Left ventricle myocardium inferior (tissue), 1 donor: ENCODE results near the gene RPL29. TPM values are rescaled to one million over a fixed set of nuclear protein-coding genes. Genes with fewer than 3 reads are reported as not detected.

Source experiments
- DNase-seq: peaks from one replicate; pipeline ENCODE4 v3.0.0-alpha.2; 2020
- H3K27ac ChIP-seq: fragments of 200-600 bp; replicated peaks from 2 replicates; pipeline ENCODE4 v1.8.0; 2021
- H3K27me3 ChIP-seq: fragments of 200-600 bp; 2 replicates; pipeline ENCODE4 v1.8.0; 2021; ENCODE audit warnings: low read depth
- H3K36me3 ChIP-seq: fragments of 200-600 bp; 2 replicates; pipeline ENCODE4 v1.8.0; 2021
- H3K4me1 ChIP-seq: fragments of 200-600 bp; 2 replicates; pipeline ENCODE4 v1.8.0; 2021
- H3K4me3 ChIP-seq: fragments of 200-600 bp; 2 replicates; pipeline ENCODE4 v1.8.0; 2021; ENCODE audit warnings: mild to moderate bottlenecking, moderate library complexity
- H3K9me3 ChIP-seq: fragments of 200-600 bp; replicated peaks from 2 replicates; pipeline ENCODE4 v1.8.0; 2021
- CTCF ChIP-seq: fragments of 200-600 bp; IDR thresholded peaks from 2 replicates; pipeline ENCODE4 v1.8.0; 2021; ENCODE audit warnings: antibody characterized with exemption, mild to moderate bottlenecking, borderline replicate concordance
- intact Hi-C: fragments of 100-400 bp; cut with micrococcal nuclease; formaldehyde crosslinking; loops from one replicate; pipeline ENCODE4 v1.11.0; 2022
- total RNA-seq: library from RNA; stranded (reverse); fragmentation: NEBNext Ultra II Directional; extraction: Animal tissue kit (Norgen Biotek cat#: 25700); gene quantifications from one replicate; pipeline ENCODE4 v1.2.1, GENCODE V29; 2021
- donor health status: DM: no; HTN: yes; CAD: no; lungs with severe emphysema.

Gene RPL29
- total RNA-seq, 1 donor from 2014 or later: 621 TPM

GRCh38 chr3:52015438-52016228 lies 19.9 kb upstream of the RPL29 start:
- no peaks in the 10 kb centered on the region for H3K9me3 ChIP-seq
- H3K4me1 ChIP-seq: peaks cover 76% of the 10 kb centered on the region
- peak overlapping the region; percentile 92 for H3K27ac ChIP-seq
- no peak overlapping the region for H3K4me3 ChIP-seq
- no peak for DNase-seq
- no peaks in the 10 kb centered on the region for H3K36me3 ChIP-seq
- H3K27me3 ChIP-seq: no peaks in the 10 kb centered on the region
- TF ChIP-seq CTCF: no peak
- intact Hi-C loops: no loop called here

GRCh38 chr3:52014613-52015012 lies 18.9 kb upstream of the RPL29 start:
- Histone ChIP-seq H3K27ac (no peak overlapping the region), H3K9me3 (no peaks in the 10 kb centered on the region), H3K36me3 (no peaks in the 10 kb centered on the region), H3K4me1 (peaks cover 66% of the 10 kb centered on the region), H3K27me3 (no peaks in the 10 kb centered on the region), H3K4me3 (no peak overlapping the region)
- DNase-seq: no peak
- intact Hi-C loops: no loop called here
- TF ChIP-seq CTCF: no peak

DNA sequence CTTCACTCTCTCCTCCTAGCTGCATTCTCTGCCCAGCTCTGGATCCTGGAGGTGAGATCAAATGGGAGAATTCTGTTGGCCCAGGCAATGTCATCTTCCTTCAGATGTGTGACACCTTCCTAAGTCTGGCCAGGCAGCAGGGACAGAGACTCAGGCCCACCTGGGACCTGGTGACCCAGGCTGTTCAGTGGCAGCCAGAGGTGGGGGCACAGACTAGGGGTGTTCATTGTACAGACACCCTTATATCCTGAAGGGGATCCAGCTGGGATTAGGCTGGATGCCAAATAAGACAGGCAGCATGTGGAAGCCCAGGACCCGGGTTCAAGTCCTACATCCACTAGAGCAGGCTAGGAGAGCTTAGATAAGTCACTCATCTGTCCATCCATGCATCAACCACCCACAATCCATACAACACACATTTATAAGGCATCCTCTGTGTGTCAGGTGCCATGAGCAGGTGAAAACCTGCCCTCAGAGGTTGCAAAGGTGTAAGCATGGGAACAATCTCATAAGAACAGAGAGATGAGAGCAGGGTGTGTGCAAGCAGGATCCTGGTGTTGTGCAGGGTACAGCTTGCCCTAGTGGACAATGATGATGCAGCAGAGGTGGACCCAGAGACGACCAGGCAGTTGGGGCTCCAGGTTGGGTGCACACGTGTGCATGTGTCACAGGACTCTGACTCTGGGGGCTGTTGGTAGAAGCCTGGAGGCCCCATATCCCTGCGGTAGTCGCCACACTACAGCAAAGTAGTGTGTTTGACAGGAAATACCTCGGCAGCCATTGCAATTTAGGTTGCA lies 18.3 kb upstream of the RPL29 start:
- H3K4me3 ChIP-seq: no peak overlapping the region
- intact Hi-C loops: no loop called here
- peaks cover 60% of the 10 kb centered on the region for H3K4me1 ChIP-seq
- TF ChIP-seq CTCF: no peak
- no peaks in the 10 kb centered on the region for H3K27me3 ChIP-seq
- H3K36me3 ChIP-seq: no peaks in the 10 kb centered on the region
- H3K9me3 ChIP-seq: no peaks in the 10 kb centered on the region
- no peak overlapping the region for H3K27ac ChIP-seq
- no peak for DNase-seq

- intact Hi-C loops: no loop called here
- no peak for TF ChIP-seq CTCF
- H3K27me3 ChIP-seq: no peaks in the 10 kb centered on the region
- no peaks in the 10 kb centered on the region for H3K36me3 ChIP-seq
- no peak overlapping the region for H3K4me3 ChIP-seq
- peak overlapping the region; percentile 33 for H3K27ac ChIP-seq
- no peak for DNase-seq
- no peaks in the 10 kb centered on the region for H3K9me3 ChIP-seq
- H3K4me1 ChIP-seq: peaks cover 52% of the 10 kb centered on the region
Measured at GRCh38 chr3:52012699-52013098, 17.0 kb upstream of the RPL29 start.

DNA sequence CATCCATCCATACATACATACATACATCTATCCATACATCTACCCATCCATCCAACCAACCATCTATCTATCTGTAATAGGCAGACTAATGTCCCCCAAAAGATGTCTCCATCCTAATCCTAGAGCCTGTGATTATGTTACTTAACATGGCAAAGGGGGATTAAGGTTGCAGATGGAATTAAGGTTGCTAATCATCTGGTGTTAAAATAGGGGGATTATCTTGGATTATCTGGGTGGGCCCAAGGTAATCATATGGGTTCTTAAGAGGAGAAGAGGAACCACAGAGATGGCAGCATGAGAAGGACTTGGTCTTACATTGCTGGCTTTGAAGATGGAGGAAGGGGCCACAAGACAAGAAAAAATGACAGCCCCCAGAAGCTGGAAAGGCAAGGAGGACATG lies 14.7 kb upstream of the RPL29 start:
- TF ChIP-seq CTCF: no peak
- intact Hi-C loops: no loop called here
- H3K4me1 ChIP-seq: peaks cover 52% of the 10 kb centered on the region

More for the DNA sequence above, 14.7 kb upstream of the RPL29 start:
- Histone ChIP-seq H3K9me3 (no peaks in the 10 kb centered on the region), H3K36me3 (no peaks in the 10 kb centered on the region), H3K27me3 (no peaks in the 10 kb centered on the region), H3K27ac (no peak overlapping the region), H3K4me3 (no peak overlapping the region)
- DNase-seq: no peak
